Measurements from ENCODE around the gene MSI2. TPM values are rescaled to one million over a fixed set of nuclear protein-coding genes. Genes with fewer than 3 reads are reported as not detected.

MSI2 gene
- total RNA-seq, 4 donors from 2014 or later, result 14.9 to 24.4 (median 19.8) TPM

DNA sequence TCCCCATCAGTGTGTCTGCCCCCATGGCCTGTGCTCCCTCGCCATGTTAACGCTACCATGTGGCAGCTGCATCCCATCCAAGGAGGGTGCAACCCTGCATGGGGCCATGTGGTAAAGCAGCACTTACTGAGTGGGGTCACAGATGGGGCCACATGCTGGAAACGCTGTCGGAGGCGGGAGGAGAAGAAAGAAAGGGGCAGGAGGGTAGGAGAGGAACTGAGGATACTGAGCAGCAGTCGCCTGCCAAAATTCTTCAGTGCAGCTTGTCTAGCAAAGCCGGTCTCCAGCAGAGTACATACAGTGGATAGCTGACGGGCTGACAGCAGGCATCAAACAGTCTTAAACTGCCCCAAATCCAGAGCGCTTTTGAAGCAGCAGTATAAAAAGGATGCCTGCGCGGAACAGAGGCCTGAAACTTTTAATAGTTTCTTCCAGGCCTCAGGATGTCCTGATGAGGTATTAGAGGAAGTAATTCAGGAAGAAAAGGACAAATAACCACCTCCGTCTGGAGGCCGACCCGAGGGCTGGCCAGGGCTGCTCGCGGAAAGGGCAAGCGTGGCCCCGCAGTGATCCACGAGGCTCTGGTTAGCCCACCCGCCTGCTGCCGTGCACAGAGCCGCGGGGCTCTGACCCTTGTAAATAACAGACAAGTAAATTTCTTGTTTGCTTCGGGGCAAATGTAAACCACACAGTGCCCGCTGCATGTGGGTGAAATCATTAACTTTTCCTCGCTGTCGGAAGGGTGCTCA lies 339.8 kb downstream of the MSI2 start:
- ATAC-seq (ENCODE audit: low FRiP score), result no peak
- TF ChIP-seq, protein P1, sequence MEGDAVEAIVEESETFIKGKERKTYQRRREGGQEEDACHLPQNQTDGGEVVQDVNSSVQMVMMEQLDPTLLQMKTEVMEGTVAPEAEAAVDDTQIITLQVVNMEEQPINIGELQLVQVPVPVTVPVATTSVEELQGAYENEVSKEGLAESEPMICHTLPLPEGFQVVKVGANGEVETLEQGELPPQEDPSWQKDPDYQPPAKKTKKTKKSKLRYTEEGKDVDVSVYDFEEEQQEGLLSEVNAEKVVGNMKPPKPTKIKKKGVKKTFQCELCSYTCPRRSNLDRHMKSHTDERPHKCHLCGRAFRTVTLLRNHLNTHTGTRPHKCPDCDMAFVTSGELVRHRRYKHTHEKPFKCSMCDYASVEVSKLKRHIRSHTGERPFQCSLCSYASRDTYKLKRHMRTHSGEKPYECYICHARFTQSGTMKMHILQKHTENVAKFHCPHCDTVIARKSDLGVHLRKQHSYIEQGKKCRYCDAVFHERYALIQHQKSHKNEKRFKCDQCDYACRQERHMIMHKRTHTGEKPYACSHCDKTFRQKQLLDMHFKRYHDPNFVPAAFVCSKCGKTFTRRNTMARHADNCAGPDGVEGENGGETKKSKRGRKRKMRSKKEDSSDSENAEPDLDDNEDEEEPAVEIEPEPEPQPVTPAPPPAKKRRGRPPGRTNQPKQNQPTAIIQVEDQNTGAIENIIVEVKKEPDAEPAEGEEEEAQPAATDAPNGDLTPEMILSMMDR (IDR thresholded peaks at IDR 0.05), result no peak
- DNase-seq (ENCODE audit: low spot score), result no peak

DNA sequence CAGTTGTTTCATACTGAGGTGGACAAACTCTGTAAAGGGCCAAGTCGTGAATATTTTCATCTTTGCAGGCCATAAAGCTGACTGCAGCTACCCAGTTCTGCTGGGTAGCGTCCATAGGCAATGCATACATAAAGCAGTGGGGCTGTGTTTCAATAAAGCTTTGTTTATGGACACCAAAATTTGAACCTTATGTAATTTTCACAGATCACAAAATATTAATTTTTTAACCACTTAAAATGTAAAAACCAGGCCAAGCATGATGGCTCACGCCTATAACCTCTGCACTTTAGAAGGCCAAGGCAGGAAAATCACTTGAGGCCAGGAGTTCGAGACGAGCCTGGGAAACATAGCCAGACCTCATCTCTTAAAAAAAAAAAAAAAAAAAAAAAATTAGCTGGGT lies 340.8 kb downstream of the MSI2 start:
- DNase-seq (ENCODE audit: low spot score) (no peak), ATAC-seq (ENCODE audit: low FRiP score) (no peak)
- TF ChIP-seq, protein P1 (IDR thresholded peaks at IDR 0.05), result no peak

DNA sequence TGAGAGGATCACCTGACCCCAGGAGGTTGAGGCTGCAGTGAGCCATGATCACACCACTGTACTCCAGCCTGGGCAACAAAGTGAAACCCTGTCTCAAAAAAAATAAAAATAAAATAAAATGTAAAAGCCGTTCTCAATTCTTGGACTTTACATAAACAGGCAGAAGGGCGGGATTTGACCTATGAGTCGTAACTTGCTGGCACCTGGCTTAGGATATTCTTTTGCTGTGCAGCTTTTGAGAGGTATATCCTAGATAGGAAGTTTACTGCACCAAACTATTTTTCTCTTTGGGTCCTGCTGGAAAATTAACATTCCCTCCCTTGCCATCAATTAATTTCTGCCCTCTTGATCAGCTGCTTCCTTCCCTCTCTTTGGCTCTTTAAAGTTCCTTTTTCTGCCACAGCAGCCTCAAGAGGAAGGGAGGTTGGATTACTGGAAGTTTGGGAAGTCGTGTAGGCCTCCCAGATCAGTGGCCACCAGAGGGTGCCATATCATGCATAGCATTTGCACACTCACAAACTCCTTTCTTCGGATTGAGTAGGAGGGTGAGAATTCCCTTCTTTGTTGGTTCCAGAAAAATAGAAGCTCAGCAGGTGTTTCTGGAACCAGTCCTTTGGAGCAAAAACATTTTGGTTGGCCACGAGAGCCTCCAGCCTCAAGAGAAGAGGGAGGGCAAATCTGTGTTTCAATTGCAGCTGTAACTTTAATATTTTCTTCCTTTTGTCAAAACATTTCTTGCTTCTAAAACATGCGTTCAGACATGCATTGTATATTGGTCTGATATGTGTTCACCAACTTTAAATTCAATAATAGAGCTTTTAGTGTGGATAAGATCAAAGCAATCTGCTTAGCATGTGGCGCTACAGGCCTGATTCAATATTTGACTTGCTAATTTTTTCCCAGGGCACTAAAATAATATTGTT lies 341.5 kb downstream of the MSI2 start:
- TF ChIP-seq, protein P1 (IDR thresholded peaks at IDR 0.05), result no peak
- peak; percentile 62 for ATAC-seq (ENCODE audit: low FRiP score)
- DNase-seq (ENCODE audit: low spot score), result peak; percentile 57

DNA sequence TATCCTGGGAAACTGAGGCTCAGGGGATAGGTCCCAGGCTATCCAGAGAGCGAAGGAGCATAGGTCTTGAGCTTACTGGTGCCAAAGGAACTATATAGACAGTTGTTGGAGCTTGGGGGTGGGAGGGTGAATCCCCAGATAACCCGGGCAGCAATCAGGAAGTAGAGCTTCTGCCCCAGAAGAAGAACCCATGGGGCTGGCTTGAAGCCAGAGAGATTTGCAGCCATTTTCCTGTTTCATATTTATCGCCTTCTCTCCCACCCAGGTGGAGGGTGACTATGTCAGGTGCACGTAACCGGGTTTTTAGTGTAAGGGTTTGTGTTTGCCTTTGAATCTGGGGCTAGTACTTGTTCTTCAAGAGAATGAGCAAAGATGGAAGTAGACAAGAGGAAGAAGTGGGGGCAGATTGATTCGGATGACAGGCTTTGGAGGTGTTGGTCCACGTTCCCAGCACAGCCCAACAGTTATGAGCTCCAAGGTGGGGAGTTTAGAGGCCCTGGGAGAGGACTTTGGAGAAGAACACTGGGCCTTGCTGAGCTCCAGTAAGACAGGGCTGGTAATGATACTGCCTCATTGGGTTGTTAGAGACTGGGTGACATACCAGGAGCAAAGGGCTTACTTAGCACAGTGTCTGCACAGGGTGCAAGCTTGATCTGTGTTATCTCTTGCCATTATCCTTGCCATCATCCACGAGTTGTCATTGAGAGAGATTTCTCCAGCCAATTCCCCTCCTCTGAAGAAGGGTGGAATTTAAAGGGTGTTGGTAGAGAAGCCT lies 343.1 kb downstream of the MSI2 start:
- TF ChIP-seq, protein P1 (IDR thresholded peaks at IDR 0.05), result no peak
- ATAC-seq (ENCODE audit: low FRiP score) (no peak), DNase-seq (ENCODE audit: low spot score) (no peak)

DNA sequence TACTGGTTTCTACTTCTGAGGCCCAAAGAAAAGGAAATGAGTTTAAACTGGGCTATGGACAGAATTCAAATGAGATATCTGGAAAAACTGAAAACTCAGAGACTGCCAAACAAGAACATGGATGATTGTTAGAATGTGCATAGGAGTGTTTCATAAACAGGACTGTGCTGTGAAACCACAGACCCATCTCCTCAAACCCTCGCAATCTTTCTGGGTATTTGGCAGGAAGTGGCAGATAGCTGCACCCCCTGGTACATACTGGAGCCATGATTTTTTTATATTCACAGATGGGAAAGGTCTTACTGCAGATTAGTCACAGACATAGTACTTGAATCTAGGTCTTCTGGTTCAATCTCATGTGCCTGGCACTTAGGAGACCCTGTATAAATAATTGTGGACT lies 343.8 kb downstream of the MSI2 start:
- ATAC-seq (ENCODE audit: low FRiP score), result no peak
- TF ChIP-seq, protein P1 (IDR thresholded peaks at IDR 0.05), result no peak

DNA sequence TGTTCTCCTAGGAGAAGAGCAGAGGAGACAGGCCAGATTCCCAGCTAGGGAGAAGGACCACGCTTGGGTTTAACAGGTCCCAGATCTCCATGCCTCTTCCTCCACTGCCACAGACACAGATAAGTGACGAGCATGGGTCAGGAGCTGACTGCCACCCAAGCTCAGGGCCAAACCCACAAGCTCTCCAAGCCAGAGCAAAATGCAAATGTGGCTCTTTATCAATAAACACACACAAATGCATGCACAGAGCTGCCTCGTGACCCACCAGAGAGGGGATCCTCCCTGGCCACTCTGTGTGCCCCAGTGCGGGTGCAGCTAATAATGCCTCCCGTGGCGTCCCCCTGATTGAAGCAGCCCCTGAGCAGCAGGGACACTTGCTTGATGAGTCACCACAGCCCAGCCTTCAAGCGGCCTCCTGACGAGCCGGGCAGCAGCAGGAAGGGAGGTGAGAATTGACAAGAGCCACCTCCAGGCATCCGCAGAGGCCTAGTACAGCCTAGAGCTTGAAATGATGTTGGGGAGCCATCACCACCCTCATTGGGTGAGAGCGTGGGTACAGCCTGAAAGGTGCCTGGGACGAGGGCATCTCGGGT lies 344.9 kb downstream of the MSI2 start:
- ATAC-seq (ENCODE audit: low FRiP score) (no peak), DNase-seq (ENCODE audit: low spot score) (no peak)
- TF ChIP-seq, protein P1 (IDR thresholded peaks at IDR 0.05), result no peak

More for the DNA sequence above, 343.8 kb downstream of the MSI2 start:
- no peak for DNase-seq (ENCODE audit: low spot score)
